Panc1 (cell line): ENCODE data around the gene MTRF1L.

Experiments
- POLR2AphosphoS5 ChIP-seq: IDR thresholded peaks from 2 replicates; pipeline ENCODE4 v1.6.1; 2012; ENCODE audit warnings: mild to moderate bottlenecking, low read depth, low read length, moderate library complexity
- TF ChIP-seq, protein P1 (sequence below): fragments of 450-650 bp; IDR thresholded peaks from 2 replicates; pipeline ENCODE4 v1.5.1; 2017; ENCODE audit warnings: mild to moderate bottlenecking

DNA sequence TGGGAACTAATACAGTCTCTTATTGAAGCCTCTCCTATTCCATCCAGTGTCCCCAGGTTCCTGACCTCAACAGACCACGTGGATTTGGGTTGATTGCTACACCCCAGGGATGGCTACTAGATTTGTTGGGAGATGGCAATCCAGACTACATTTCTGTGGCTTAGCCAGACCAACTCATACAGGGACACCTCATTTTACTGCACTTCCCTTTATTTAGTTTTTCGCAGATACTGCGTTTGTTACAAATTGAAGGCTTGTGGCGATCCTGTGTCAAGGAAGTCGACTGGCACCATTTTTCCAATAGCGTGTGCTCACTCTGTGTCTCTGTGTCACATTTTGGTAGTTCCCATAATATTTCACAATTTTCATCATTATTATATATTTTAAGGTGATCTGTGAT lies 10.3 kb upstream of the MTRF1L start:
- no peak for TF ChIP-seq POLR2AphosphoS5
- TF ChIP-seq, protein P1, sequence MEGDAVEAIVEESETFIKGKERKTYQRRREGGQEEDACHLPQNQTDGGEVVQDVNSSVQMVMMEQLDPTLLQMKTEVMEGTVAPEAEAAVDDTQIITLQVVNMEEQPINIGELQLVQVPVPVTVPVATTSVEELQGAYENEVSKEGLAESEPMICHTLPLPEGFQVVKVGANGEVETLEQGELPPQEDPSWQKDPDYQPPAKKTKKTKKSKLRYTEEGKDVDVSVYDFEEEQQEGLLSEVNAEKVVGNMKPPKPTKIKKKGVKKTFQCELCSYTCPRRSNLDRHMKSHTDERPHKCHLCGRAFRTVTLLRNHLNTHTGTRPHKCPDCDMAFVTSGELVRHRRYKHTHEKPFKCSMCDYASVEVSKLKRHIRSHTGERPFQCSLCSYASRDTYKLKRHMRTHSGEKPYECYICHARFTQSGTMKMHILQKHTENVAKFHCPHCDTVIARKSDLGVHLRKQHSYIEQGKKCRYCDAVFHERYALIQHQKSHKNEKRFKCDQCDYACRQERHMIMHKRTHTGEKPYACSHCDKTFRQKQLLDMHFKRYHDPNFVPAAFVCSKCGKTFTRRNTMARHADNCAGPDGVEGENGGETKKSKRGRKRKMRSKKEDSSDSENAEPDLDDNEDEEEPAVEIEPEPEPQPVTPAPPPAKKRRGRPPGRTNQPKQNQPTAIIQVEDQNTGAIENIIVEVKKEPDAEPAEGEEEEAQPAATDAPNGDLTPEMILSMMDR: no peak
